HepG2 (cell line): ENCODE measurements around the gene TVP23A. TPM values are rescaled to one million over a fixed set of nuclear protein-coding genes. Genes with fewer than 3 reads are reported as not detected.

Experiments used
- BRCA1 ChIP-seq: sonication (generic); formaldehyde crosslinking; IDR thresholded peaks from 2 replicates; pipeline ENCODE4 v1.4.0; 2020; ENCODE audit warnings: missing genetic modification reagents
- EEA1 ChIP-seq: sonication (generic); formaldehyde crosslinking; IDR thresholded peaks from 2 replicates; pipeline ENCODE4 v1.5.1; 2020; ENCODE audit warnings: mild to moderate bottlenecking, missing genetic modification reagents, borderline replicate concordance
- FOSL2 ChIP-seq: sonication (generic); formaldehyde crosslinking; IDR thresholded peaks from 2 replicates; pipeline ENCODE4 v1.4.0; 2020; ENCODE audit warnings: missing genetic modification reagents
- HMGXB3 ChIP-seq: sonication (generic); formaldehyde crosslinking; IDR thresholded peaks from 2 replicates; pipeline ENCODE4 v1.4.0; 2020; ENCODE audit warnings: missing genetic modification reagents, borderline replicate concordance
- KLF13 ChIP-seq: sonication (generic); formaldehyde crosslinking; IDR thresholded peaks from 2 replicates; pipeline ENCODE4 v1.4.0; 2020; ENCODE audit warnings: mild to moderate bottlenecking, missing genetic modification reagents
- LBX2 ChIP-seq: sonication (generic); formaldehyde crosslinking; IDR thresholded peaks from 2 replicates; pipeline ENCODE4 v1.5.0; 2020; ENCODE audit warnings: missing genetic modification reagents, mild to moderate bottlenecking, borderline replicate concordance
- MAFG ChIP-seq: sonication (generic); formaldehyde crosslinking; IDR thresholded peaks from 2 replicates; pipeline ENCODE4 v1.5.1; 2020; ENCODE audit warnings: mild to moderate bottlenecking, missing genetic modification reagents
- NR0B2 ChIP-seq: sonication (generic); formaldehyde crosslinking; IDR thresholded peaks from 2 replicates; pipeline ENCODE4 v1.4.0; 2020; ENCODE audit warnings: mild to moderate bottlenecking, missing genetic modification reagents
- PLRG1 ChIP-seq: fragments of 450-650 bp; conservative IDR thresholded peaks from 2 replicates; pipeline ENCODE4 v1.6.1; 2016
- RAD51 ChIP-seq: fragments of 450-650 bp; IDR thresholded peaks from 2 replicates; pipeline ENCODE4 v1.6.1; 2016; ENCODE audit warnings: borderline replicate concordance
- SMAD9 ChIP-seq: sonication (generic); formaldehyde crosslinking; IDR thresholded peaks from 2 replicates; pipeline ENCODE4 v1.5.1; 2020; ENCODE audit warnings: mild to moderate bottlenecking, missing genetic modification reagents
- TBX3 ChIP-seq: fragments of 450-650 bp; IDR thresholded peaks from 2 replicates; pipeline ENCODE4 v1.6.1; 2017; ENCODE audit warnings: antibody characterized with exemption, mild to moderate bottlenecking, inconsistent platforms, borderline replicate concordance
- TRIM22 ChIP-seq: fragments of 450-650 bp; IDR thresholded peaks from 2 replicates; pipeline ENCODE4 v1.6.1; 2017
- ZBTB1 ChIP-seq: sonication (generic); formaldehyde crosslinking; IDR thresholded peaks from 2 replicates; pipeline ENCODE4 v1.4.0; 2020; ENCODE audit warnings: missing genetic modification reagents, borderline replicate concordance
- ZHX1 ChIP-seq: sonication (generic); formaldehyde crosslinking; IDR thresholded peaks from 2 replicates; pipeline ENCODE4 v1.8.1; 2022; ENCODE audit warnings: low read depth, mild to moderate bottlenecking, missing genetic modification reagents
- ZNF282 ChIP-seq: fragments of 450-650 bp; IDR thresholded peaks from 2 replicates; pipeline ENCODE4 v1.6.1; 2018; ENCODE audit not compliant: partially characterized antibody
- ZNF605 ChIP-seq: sonication (generic); formaldehyde crosslinking; IDR thresholded peaks from 2 replicates; pipeline ENCODE4 v1.8.0; 2022; ENCODE audit warnings: mild to moderate bottlenecking, missing genetic modification reagents
- ZNF678 ChIP-seq: sonication (generic); formaldehyde crosslinking; IDR thresholded peaks from 2 replicates; pipeline ENCODE4 v1.4.0; 2020; ENCODE audit warnings: mild to moderate bottlenecking, missing genetic modification reagents
- ZSCAN20 ChIP-seq: sonication (generic); formaldehyde crosslinking; IDR thresholded peaks from 2 replicates; pipeline ENCODE4 v1.4.0; 2020; ENCODE audit warnings: missing genetic modification reagents, mild to moderate bottlenecking, borderline replicate concordance
- polyA plus RNA-seq, 8 experiments: library from polyadenylated mRNA; depleted of rRNA in 3 of 8; stranded (reverse) in 7 of 8; unstranded in 1 of 8; fragments of >200 nt; fragmentation: Illumina TruSeq in 4 of 8; extraction: Trizol in 4 of 8; gene quantifications; 2 replicates each; pipeline versions ENCODE4 v1.2.1 to v1.2.3, GENCODE V29; 2011 to 2016; ENCODE audit warnings: low read depth in 4 of 8, missing spikeins in 1 of 8, mixed read lengths in 1 of 8; ENCODE audit not compliant: insufficient read depth in 1 of 8
- total RNA-seq, 5 experiments: library from RNA; depleted of rRNA; stranded (reverse); fragments of >200 nt; fragmentation: Illumina TruSeq; extraction: Trizol; gene quantifications; 2 replicates each; pipeline ENCODE4 v1.2.3, GENCODE V29; 2016; ENCODE audit warnings: low read depth in 1 of 5

Gene TVP23A
- total and polyA plus RNA-seq, 2 of the 13 experiments (the other 11 are each of a cell fraction or from before 2014, with no cell fraction given), result not detected

GRCh38 chr16:10729104-10730048, 89.2 kb downstream of the TVP23A start (continued):
- TF ChIP-seq ZBTB1 (no peak), KLF13 (CRISPR knock-in tag) (no peak), ZNF605 (peak; percentile 37; the same call in 1 of the 2 replicates), SMAD9 (CRISPR knock-in tag) (no peak), ZNF282 (peak; percentile 60), BRCA1 (CRISPR knock-in tag) (no peak), PLRG1 (peak; percentile 85; the same call in 1 of the 2 replicates), NR0B2 (CRISPR knock-in tag) (0 out of 2 replicates have a peak, but pooled peaks have one; percentile 21), EEA1 (no peak), TRIM22 (peak; percentile 71; the same call in 1 of the 2 replicates), FOSL2 (peak; percentile 41; the same call in 1 of the 2 replicates), ZHX1 (no peak), ZSCAN20 (CRISPR knock-in tag) (no peak), RAD51 (0 out of 2 replicates have a peak, but pooled peaks have one; percentile 17), LBX2 (0 out of 2 replicates have a peak, but pooled peaks have one; percentile 25), ZNF678 (CRISPR knock-in tag) (no peak), MAFG (CRISPR knock-in tag) (no peak), TBX3 (no peak), HMGXB3 (CRISPR knock-in tag) (no peak)
